A204.1 (cell line): ENCODE results near the gene GNPDA1.

Experiments
- FAIRE-seq: peaks from 2 replicates; lab custom pipeline; 2012; peaks lifted over from hg19 to GRCh38; lab: Jason Lieb, UNC

Gene GNPDA1

GRCh38 chr5:141992349-141992963 lies 20.4 kb downstream of the GNPDA1 start:
- peak; percentile 95 for FAIRE-seq

- no peak for FAIRE-seq
Observed at GRCh38 chr5:141989720-141990119, 23.1 kb downstream of the GNPDA1 start.

- no peak for FAIRE-seq
Observed at GRCh38 chr5:141986072-141986471, 26.8 kb downstream of the GNPDA1 start.

- FAIRE-seq, result no peak
Observed at GRCh38 chr5:141982626-141983025, 30.2 kb downstream of the GNPDA1 start.

GRCh38 chr5:141978389-141978788 lies 34.4 kb downstream of the GNPDA1 start:
- no peak for FAIRE-seq

GRCh38 chr5:141976176-141976575 lies 36.7 kb downstream of the GNPDA1 start:
- no peak for FAIRE-seq

GRCh38 chr5:141973871-141974595 lies 38.8 kb downstream of the GNPDA1 start:
- no peak for FAIRE-seq

- no peak for FAIRE-seq
Observed at GRCh38 chr5:141969783-141970771, 42.8 kb downstream of the GNPDA1 start.

GRCh38 chr5:141968914-141969608 lies 43.8 kb downstream of the GNPDA1 start, which contains the start of gene RNF14:
TSS of gene RNF14 (plus strand) at chr5:141969105. CDS start at chr5:141973589, 4,484 bp downstream.
- no peak for FAIRE-seq

- no peak for FAIRE-seq
Observed at GRCh38 chr5:141966963-141967333, 45.9 kb downstream of the GNPDA1 start.

GRCh38 chr5:141966275-141966962 lies 46.4 kb downstream of the GNPDA1 start:
- no peak for FAIRE-seq

GRCh38 chr5:141965071-141965470 lies 47.8 kb downstream of the GNPDA1 start:
- no peak for FAIRE-seq

GRCh38 chr5:141963701-141964100 lies 49.1 kb downstream of the GNPDA1 start:
- FAIRE-seq, result no peak

- no peak for FAIRE-seq
Observed at GRCh38 chr5:141961466-141961865, 51.4 kb downstream of the GNPDA1 start.

- peak; percentile 58 for FAIRE-seq
Observed at GRCh38 chr5:141960449-141961323, 52.1 kb downstream of the GNPDA1 start.

- no peak for FAIRE-seq
Observed at GRCh38 chr5:141960018-141960417, 52.8 kb downstream of the GNPDA1 start.

GRCh38 chr5:141958546-141959172 lies 54.2 kb downstream of the GNPDA1 start:
- FAIRE-seq, result no peak

GRCh38 chr5:141958113-141958512 lies 54.7 kb downstream of the GNPDA1 start, which contains the start of gene PCDH12:
TSS of gene PCDH12 (minus strand) at chr5:141958202. CDS start at chr5:141957851, 351 bp downstream.
- no peak for FAIRE-seq

GRCh38 chr5:141957367-141957996 lies 55.3 kb downstream of the GNPDA1 start:
- FAIRE-seq, result no peak
